Cardiac muscle cell (in vitro differentiated cells and primary cell): ENCODE results near the gene RASL11B. TPM values are rescaled to one million over a fixed set of nuclear protein-coding genes. Genes with fewer than 3 reads are reported as not detected.

Source experiments
- DNase-seq, 2 donors: peaks; one replicate each; pipeline versions ENCODE4 v3.0.0 to v3.0.0-alpha.2; 2010 to 2017; ENCODE audit warnings: low read depth in 1 of 2, low spot score in 1 of 2
- H3K27ac ChIP-seq: fragments of 200-600 bp; sonication (generic); 2 replicates; pipeline ENCODE4 v1.5.1; 2016
- H3K27me3 ChIP-seq: fragments of 200-600 bp; sonication (generic); 2 replicates; pipeline ENCODE4 v1.6.0; 2016; ENCODE audit warnings: control low read depth
- H3K36me3 ChIP-seq: fragments of 200-600 bp; sonication (generic); 2 replicates; pipeline ENCODE4 v1.5.1; 2016; ENCODE audit warnings: control low read depth
- H3K4me1 ChIP-seq: fragments of 200-600 bp; sonication (generic); 2 replicates; pipeline ENCODE4 v1.8.1; 2017; ENCODE audit warnings: low read depth, mild to moderate bottlenecking, mixed run types
- H3K4me3 ChIP-seq: fragments of 200-600 bp; sonication (generic); 2 replicates; pipeline ENCODE4 v1.5.1; 2016; ENCODE audit warnings: mild to moderate bottlenecking
- H3K9me3 ChIP-seq: fragments of 200-600 bp; sonication (generic); 2 replicates; pipeline ENCODE4 v1.5.1; 2017; ENCODE audit warnings: low read depth, mild to moderate bottlenecking, control low read depth
- polyA plus RNA-seq: library from polyadenylated mRNA; unstranded; fragments of >200 nt; fragmentation: Nextera tagmentation; extraction: Ambion mirVana; gene quantifications from 2 replicates; pipeline ENCODE4 v1.2.1, GENCODE V29; 2016
- total RNA-seq: library from RNA; depleted of rRNA; stranded (reverse); fragments of >200 nt; gene quantifications from 2 replicates; pipeline ENCODE4 v1.2.3, GENCODE V29; 2016
- TF ChIP-seq, protein P1 (sequence below): IDR thresholded peaks from 2 replicates; pipeline ENCODE4 v1.5.1; 2012; ENCODE audit warnings: low read depth, mild to moderate bottlenecking, low read length

Gene RASL11B
- total and polyA plus RNA-seq, 2 experiments from 2014 or later, result 37.5 to 74.1 TPM

GRCh38 chr4:52863324-52863723 is 1.2 kb downstream of the RASL11B start:
- H3K4me3 ChIP-seq, result peak overlapping the region; percentile 60
- H3K36me3 ChIP-seq, result peaks cover 16% of the 10 kb centered on the region
- peak in 1 of 2 donors; percentile 55 for DNase-seq
- TF ChIP-seq, protein P1, sequence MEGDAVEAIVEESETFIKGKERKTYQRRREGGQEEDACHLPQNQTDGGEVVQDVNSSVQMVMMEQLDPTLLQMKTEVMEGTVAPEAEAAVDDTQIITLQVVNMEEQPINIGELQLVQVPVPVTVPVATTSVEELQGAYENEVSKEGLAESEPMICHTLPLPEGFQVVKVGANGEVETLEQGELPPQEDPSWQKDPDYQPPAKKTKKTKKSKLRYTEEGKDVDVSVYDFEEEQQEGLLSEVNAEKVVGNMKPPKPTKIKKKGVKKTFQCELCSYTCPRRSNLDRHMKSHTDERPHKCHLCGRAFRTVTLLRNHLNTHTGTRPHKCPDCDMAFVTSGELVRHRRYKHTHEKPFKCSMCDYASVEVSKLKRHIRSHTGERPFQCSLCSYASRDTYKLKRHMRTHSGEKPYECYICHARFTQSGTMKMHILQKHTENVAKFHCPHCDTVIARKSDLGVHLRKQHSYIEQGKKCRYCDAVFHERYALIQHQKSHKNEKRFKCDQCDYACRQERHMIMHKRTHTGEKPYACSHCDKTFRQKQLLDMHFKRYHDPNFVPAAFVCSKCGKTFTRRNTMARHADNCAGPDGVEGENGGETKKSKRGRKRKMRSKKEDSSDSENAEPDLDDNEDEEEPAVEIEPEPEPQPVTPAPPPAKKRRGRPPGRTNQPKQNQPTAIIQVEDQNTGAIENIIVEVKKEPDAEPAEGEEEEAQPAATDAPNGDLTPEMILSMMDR, result no peak
- H3K27me3 ChIP-seq, result no peaks in the 10 kb centered on the region
- H3K27ac ChIP-seq, result peak overlapping the region; percentile 78
- peaks cover 33% of the 10 kb centered on the region for H3K4me1 ChIP-seq
- no peaks in the 10 kb centered on the region for H3K9me3 ChIP-seq

DNA sequence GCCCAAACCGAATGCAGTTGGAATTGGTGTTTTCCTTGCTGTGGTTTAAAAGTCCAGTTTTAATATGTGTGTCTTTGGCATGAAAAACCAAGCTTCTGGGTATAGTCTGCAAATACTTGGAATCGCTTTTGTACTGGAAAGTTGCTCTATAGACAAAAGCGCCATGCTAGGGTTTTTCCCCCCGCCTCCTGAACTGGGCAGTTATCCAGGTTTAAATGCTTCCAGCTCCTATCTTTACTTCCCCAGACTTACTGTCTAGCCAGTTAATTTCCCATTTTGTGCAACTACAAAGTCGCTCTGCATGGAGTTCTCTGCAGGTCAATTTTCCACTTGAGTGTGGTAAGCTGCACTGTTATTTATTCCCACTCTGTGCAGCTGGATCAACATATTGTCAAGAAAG is 2.7 kb downstream of the RASL11B start:
- Histone ChIP-seq H3K27me3 (no peaks in the 10 kb centered on the region), H3K4me1 (peaks cover 45% of the 10 kb centered on the region), H3K9me3 (no peaks in the 10 kb centered on the region), H3K4me3 (no peak overlapping the region), H3K36me3 (peaks cover 16% of the 10 kb centered on the region), H3K27ac (peak overlapping the region; percentile 69)
- TF ChIP-seq, protein P1, result no peak
- DNase-seq, result peak in 1 of 2 donors; percentile 91

- peaks cover 16% of the 10 kb centered on the region for H3K36me3 ChIP-seq
- H3K4me3 ChIP-seq, result no peak overlapping the region
- TF ChIP-seq, protein P1, result no peak
- H3K4me1 ChIP-seq, result peaks cover 45% of the 10 kb centered on the region
- no peak for DNase-seq
- H3K27ac ChIP-seq, result peak overlapping the region; percentile 69
- no peaks in the 10 kb centered on the region for H3K27me3 ChIP-seq
- H3K9me3 ChIP-seq, result no peaks in the 10 kb centered on the region
Measured at GRCh38 chr4:52865300-52865699, 3.2 kb downstream of the RASL11B start.

GRCh38 chr4:52866734-52867133 is 4.6 kb downstream of the RASL11B start:
- H3K4me1 ChIP-seq, result peaks cover 41% of the 10 kb centered on the region
- DNase-seq, result no peak
- H3K4me3 ChIP-seq, result no peak overlapping the region
- peak overlapping the region; percentile 79 for H3K27ac ChIP-seq
- peaks cover 16% of the 10 kb centered on the region for H3K36me3 ChIP-seq
- H3K27me3 ChIP-seq, result no peaks in the 10 kb centered on the region
- no peaks in the 10 kb centered on the region for H3K9me3 ChIP-seq
- TF ChIP-seq, protein P1, result no peak

GRCh38 chr4:52867163-52867562 is 5.0 kb downstream of the RASL11B start:
- no peak overlapping the region for H3K4me3 ChIP-seq
- TF ChIP-seq, protein P1, result no peak
- H3K36me3 ChIP-seq, result peaks cover 16% of the 10 kb centered on the region
- no peak for DNase-seq
- peak overlapping the region; percentile 79 for H3K27ac ChIP-seq
- no peaks in the 10 kb centered on the region for H3K9me3 ChIP-seq
- peaks cover 41% of the 10 kb centered on the region for H3K4me1 ChIP-seq
- no peaks in the 10 kb centered on the region for H3K27me3 ChIP-seq

DNA sequence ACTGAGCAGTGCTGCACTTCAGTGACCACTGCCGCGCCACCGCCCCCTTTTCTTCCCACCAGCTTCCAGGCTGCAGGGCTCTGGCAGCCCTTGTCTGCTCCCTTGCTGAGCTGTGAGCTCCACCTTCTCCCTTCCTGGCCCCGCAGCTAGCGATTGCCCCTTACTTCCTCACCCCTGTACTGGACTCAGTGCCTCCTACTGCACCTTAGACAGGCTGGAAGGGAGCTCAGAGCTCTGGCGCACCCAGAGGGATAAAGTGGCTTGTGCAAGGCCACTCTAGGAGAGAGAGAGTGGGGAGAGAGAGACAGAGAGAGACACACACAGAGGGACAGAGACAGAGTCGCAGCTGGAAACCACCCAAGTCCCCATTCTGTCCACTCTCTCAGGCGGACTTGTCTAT is 6.0 kb downstream of the RASL11B start:
- TF ChIP-seq, protein P1, result no peak
- Histone ChIP-seq H3K4me1 (peaks cover 44% of the 10 kb centered on the region), H3K27ac (peak overlapping the region; percentile 79), H3K4me3 (no peak overlapping the region), H3K36me3 (peaks cover 16% of the 10 kb centered on the region), H3K9me3 (no peaks in the 10 kb centered on the region), H3K27me3 (no peaks in the 10 kb centered on the region)
- DNase-seq, result peak in 1 of 2 donors; percentile 63
